ENCODE measurements around the gene KAZN. TPM values are rescaled to one million over a fixed set of nuclear protein-coding genes. Genes with fewer than 3 reads are reported as not detected.
A peak's percentile ranks its signal among the peaks of the same experiment; 100 is the strongest.

KAZN gene
- total and polyA plus RNA-seq, 2 of the 8 experiments (the other 6 are each of a cell fraction or from before 2014, with no cell fraction given): 3.7 to 11.8 TPM

- no peak overlapping the region for H2AK5ac ChIP-seq (ENCODE audit: low read depth, low read length)
- H4K91ac ChIP-seq (replicated peaks; ENCODE audit: insufficient read length, low read length): peak overlapping the region; percentile 44
- peaks cover 16% of the 10 kb centered on the region; the same call in 1 of the 2 replicates for H3K23me2 ChIP-seq (ENCODE audit: low read depth, low read length)
- H3K79me2 ChIP-seq (ENCODE audit: control insufficient read depth in 1 of 2, insufficient read depth in 2 of 2, low read length in 2 of 2): peaks cover 0 to 9% of the 10 kb centered on the region in 2 experiments; a peak in 1 of 4 replicates
- H3K14ac ChIP-seq (ENCODE audit: insufficient read length): no peak overlapping the region
- ChIA-PET CTCF (ENCODE audit: partially characterized antibody) (interaction anchor here (0.6 to 2.0 kb wide), 4 partner anchors 10 to 617 kb away, joined by 3 to 5 read pairs (median 4); no protein-coding TSS in a partner anchor), POLR2A (ENCODE audit: partially characterized antibody) (interaction anchor here (0.7 to 3.4 kb wide), 5 partner anchors 9 to 169 kb away, joined by 3 to 11 read pairs (median 5); no protein-coding TSS in a partner anchor)
- H3K27ac ChIP-seq (ENCODE audit: low read depth, low read length): no peak overlapping the region
- FAIRE-seq: no peak
- no peaks in the 10 kb centered on the region for H4K20me1 ChIP-seq (replicated peaks in 1 of 2; ENCODE audit: control insufficient read depth in 1 of 2, insufficient read depth in 2 of 2, low read length in 2 of 2)
- no peaks in the 10 kb centered on the region for H3K79me1 ChIP-seq (ENCODE audit: low read depth, low read length)
- H2AFZ ChIP-seq (ENCODE audit: low read length): no peak overlapping the region
- no peak overlapping the region for H4K8ac ChIP-seq (ENCODE audit: extremely low read depth, insufficient read depth, low read length)
- no peak overlapping the region for H3K4ac ChIP-seq (replicated peaks; ENCODE audit: insufficient read length, low read depth, low read length)
- H3K9me3 ChIP-seq (ENCODE audit: insufficient read depth in 2 of 2, low read depth in 1 of 2, low read length in 1 of 2): no peaks in the 10 kb centered on the region
- peak in 1 of 2 experiments; percentile 48 for DNase-seq (ENCODE audit: low read depth in 1 of 2, low spot score in 2 of 2)
- peak overlapping the region; percentile 51; the same call in 1 of the 2 replicates for H3K18ac ChIP-seq (ENCODE audit: extremely low read depth, low read length)
- H3K27me3 ChIP-seq (replicated peaks in 1 of 4; ENCODE audit: control insufficient read depth in 3 of 4, extremely low read depth in 1 of 4, insufficient read depth in 3 of 4, low read length in 3 of 4): peaks cover 1 to 28% (median 21%) of the 10 kb centered on the region in 4 experiments
- H2BK5ac ChIP-seq (ENCODE audit: low read depth, low read length): no peak overlapping the region
- H4K5ac ChIP-seq (ENCODE audit: insufficient read length, low read depth, low read length): no peak overlapping the region
- H3K4me3 ChIP-seq (ENCODE audit: extremely low read depth in 1 of 4, insufficient read depth in 2 of 4, low read depth in 3 of 4, low read length in 4 of 4): peak overlapping the region; percentile 71 to 88 (median 71)
- peak overlapping the region; percentile 85 for H2BK15ac ChIP-seq (ENCODE audit: low read length)
- H3K4me1 ChIP-seq (replicated peaks in 1 of 4; ENCODE audit: control insufficient read depth in 3 of 4, insufficient read depth in 4 of 4, low read length in 3 of 4): peaks cover 23 to 45% (median 31%) of the 10 kb centered on the region in 4 experiments
- H2BK120ac ChIP-seq (replicated peaks; ENCODE audit: low read depth, low read length): no peak overlapping the region
- peak overlapping the region; percentile 57; the same call in 1 of the 2 replicates for H2BK20ac ChIP-seq (ENCODE audit: low read length)
- 0 out of 2 replicates have a peak overlapping the region, but pooled peaks have one; percentile 71 for H2BK12ac ChIP-seq (ENCODE audit: low read depth, low read length)
- 36% methylated on average over 10 of the region's 10 CpGs; no CpG with 5 or more reads in 1 of the 2 experiments for WGBS, 2 experiments (ENCODE audit: extremely low coverage in 1 of 2, insufficient coverage in 1 of 2, insufficient read length in 1 of 2, insufficient replicate concordance in 2 of 2, low coverage in 1 of 2, low lambda C conversion rate in 2 of 2, missing lambda C conversion rate in 1 of 2)
- peak overlapping the region; percentile 81 to 87 for H3K4me2 ChIP-seq (ENCODE audit: insufficient read depth in 1 of 2, low read depth in 2 of 2, low read length in 2 of 2)
- no peak overlapping the region for H3K56ac ChIP-seq (replicated peaks; ENCODE audit: insufficient read length, low read depth, low read length)
- H3K9ac ChIP-seq (replicated peaks in 1 of 4; ENCODE audit: extremely low read depth in 1 of 4, low read depth in 3 of 4, low read length in 3 of 4): peak overlapping the region in 2 of 4 experiments; percentile 48 to 49; a peak in 3 of 7 replicates
- no peak overlapping the region for H3K23ac ChIP-seq (ENCODE audit: insufficient read length)
- H3K36me3 ChIP-seq (ENCODE audit: control insufficient read depth in 2 of 4, insufficient read depth in 4 of 4, low read length in 3 of 4): no peaks in the 10 kb centered on the region
- no peak for TF ChIP-seq CTCF (IDR thresholded peaks at IDR 0.05; ENCODE audit: control extremely low read depth in 1 of 3, insufficient read depth in 1 of 3, low read depth in 1 of 3, low read length in 3 of 3)
- no peak for TF ChIP-seq SAP30 (IDR thresholded peaks at IDR 0.05; ENCODE audit: insufficient read depth, insufficient replicate concordance, low read length)
- no peak for TF ChIP-seq EGR1 (IDR thresholded peaks at IDR 0.05; ENCODE audit: borderline replicate concordance, low read depth, low read length)
- no peak for TF ChIP-seq NRF1 (IDR thresholded peaks at IDR 0.05; ENCODE audit: low read depth, low read length)
- no peak for TF ChIP-seq SP2 (IDR thresholded peaks at IDR 0.05; ENCODE audit: low read length)
- TF ChIP-seq KDM5A (IDR thresholded peaks at IDR 0.05; ENCODE audit: low read length): no peak
- no peak for TF ChIP-seq KDM4A (IDR thresholded peaks at IDR 0.05; ENCODE audit: low read depth, low read length, severe bottlenecking)
- no peak for TF ChIP-seq TCF12 (IDR thresholded peaks at IDR 0.05; ENCODE audit: low read depth, low read length)
- TF ChIP-seq CTBP2 (IDR thresholded peaks at IDR 0.05; ENCODE audit: borderline replicate concordance, insufficient read depth, insufficient read length, low read length): no peak
Observed at GRCh38 chr1:14597343-14598006, 1.0 kb upstream of the KAZN start.
